Germinal center (tissue), 1 donor: Measurements from ENCODE around the gene C19orf38.
"Not testable (repeated sequence)": the region's sequence is repeated elsewhere in the genome, so short reads cannot be mapped to it uniquely, and the experiment has no call there.

Experiments used
- DNase-seq: peaks from one replicate; pipeline ENCODE4 v3.0.0; 2012; ENCODE audit warnings: mixed read lengths, low spot score

C19orf38 gene

GRCh38 chr19:10876459-10877240 is 28.4 kb downstream of the C19orf38 start:
- no peak for DNase-seq

- not testable (repeated sequence) for DNase-seq
Measured at GRCh38 chr19:10877608-10878007, 29.4 kb downstream of the C19orf38 start.

- peak; percentile 35 for DNase-seq
Measured at GRCh38 chr19:10878253-10878652, 30.0 kb downstream of the C19orf38 start.

- no peak for DNase-seq
Measured at GRCh38 chr19:10881403-10882107, 33.3 kb downstream of the C19orf38 start.

- no peak for DNase-seq
Measured at GRCh38 chr19:10882108-10882457, 33.9 kb downstream of the C19orf38 start.

- no peak for DNase-seq
Measured at GRCh38 chr19:10884274-10884673, 36.1 kb downstream of the C19orf38 start.

GRCh38 chr19:10885201-10886169 is 37.3 kb downstream of the C19orf38 start:
- DNase-seq, result no peak

GRCh38 chr19:10887616-10888367 is 39.6 kb downstream of the C19orf38 start:
- no peak for DNase-seq

- peak; percentile 54 for DNase-seq
Measured at GRCh38 chr19:10888421-10888866, 40.2 kb downstream of the C19orf38 start.

GRCh38 chr19:10889880-10890279 is 41.7 kb downstream of the C19orf38 start:
- DNase-seq, result no peak

GRCh38 chr19:10891405-10892086 is 43.3 kb downstream of the C19orf38 start:
- DNase-seq, result no peak

GRCh38 chr19:10892256-10892655 is 44.0 kb downstream of the C19orf38 start:
- no peak for DNase-seq

- no peak for DNase-seq
Measured at GRCh38 chr19:10894911-10895213, 46.6 kb downstream of the C19orf38 start.

- DNase-seq, result no peak
Measured at GRCh38 chr19:10895363-10895762, 47.1 kb downstream of the C19orf38 start.

GRCh38 chr19:10895920-10896319 is 47.7 kb downstream of the C19orf38 start:
- no peak for DNase-seq

- no peak for DNase-seq
Measured at GRCh38 chr19:10896851-10897526, 48.8 kb downstream of the C19orf38 start.

GRCh38 chr19:10898633-10899032 is 50.4 kb downstream of the C19orf38 start:
- DNase-seq, result no peak

- no peak for DNase-seq
Measured at GRCh38 chr19:10899151-10899653, 51.0 kb downstream of the C19orf38 start.

- no peak for DNase-seq
Measured at GRCh38 chr19:10907925-10908324, 59.7 kb downstream of the C19orf38 start.

GRCh38 chr19:10908380-10908960 is 60.3 kb downstream of the C19orf38 start:
- no peak for DNase-seq
